Neuronal stem cell (in vitro differentiated cells): ENCODE data around the gene TOGARAM2.
A peak's percentile ranks its signal among the peaks of the same experiment; 100 is the strongest.

Experiments
- DNase-seq: peaks from one replicate; pipeline ENCODE4 v3.0.0-alpha.2; 2013; ENCODE audit warnings: low spot score
- H2AFZ ChIP-seq: one replicate; pipeline ENCODE4 v1.6.1; 2013; ENCODE audit warnings: mild to moderate bottlenecking, low read length, inconsistent platforms
- H2AK5ac ChIP-seq: 2 replicates; pipeline ENCODE4 v1.6.1; 2013; ENCODE audit warnings: low read depth, mild to moderate bottlenecking, inconsistent platforms, low read length, moderate library complexity, mixed read lengths
- H2BK120ac ChIP-seq: 2 replicates; pipeline ENCODE4 v1.6.1; 2013; ENCODE audit warnings: low read depth, mild to moderate bottlenecking, inconsistent platforms, low read length, moderate library complexity, mixed read lengths
- H2BK12ac ChIP-seq: one replicate; pipeline ENCODE4 v1.6.1; 2013; ENCODE audit warnings: low read length, inconsistent platforms
- H2BK15ac ChIP-seq: 2 replicates; pipeline ENCODE4 v1.6.1; 2013; ENCODE audit warnings: mild to moderate bottlenecking, low read length, inconsistent platforms, mixed read lengths
- H2BK5ac ChIP-seq: one replicate; pipeline ENCODE4 v1.6.1; 2013; ENCODE audit warnings: inconsistent platforms, mild to moderate bottlenecking, low read length, moderate library complexity
- H3K14ac ChIP-seq: one replicate; pipeline ENCODE4 v1.6.1; 2013; ENCODE audit warnings: low read length, inconsistent platforms
- H3K18ac ChIP-seq: 2 replicates; pipeline ENCODE4 v1.6.1; 2013; ENCODE audit warnings: low read length, inconsistent platforms
- H3K23ac ChIP-seq: 2 replicates; pipeline ENCODE4 v1.6.1; 2013; ENCODE audit warnings: low read depth, mild to moderate bottlenecking, mixed read lengths, low read length, inconsistent platforms; ENCODE audit not compliant: poor library complexity
- H3K27ac ChIP-seq: replicated peaks from 3 replicates; pipeline ENCODE4 v1.5.1; 2013; ENCODE audit warnings: low read length, inconsistent platforms
- H3K27me3 ChIP-seq, 3 experiments: 2 replicates each; pipeline ENCODE4 v1.6.1; 2013; ENCODE audit warnings: low read length in 3 of 3, mild to moderate bottlenecking in 2 of 3, inconsistent platforms in 1 of 3, low read depth in 1 of 3, mixed read lengths in 1 of 3, moderate library complexity in 1 of 3; ENCODE audit not compliant: control insufficient read depth in 3 of 3, insufficient read depth in 3 of 3
- H3K36me3 ChIP-seq, 2 donors: replicated peaks in 1 of 2; 2 replicates each; pipeline ENCODE4 v1.6.1; 2013; ENCODE audit warnings: low read length in 2 of 2; ENCODE audit not compliant: control insufficient read depth in 2 of 2, insufficient read depth in 2 of 2
- H3K4ac ChIP-seq: 2 replicates; pipeline ENCODE4 v1.6.1; 2013; ENCODE audit warnings: inconsistent platforms, mild to moderate bottlenecking, low read length, moderate library complexity
- H3K4me1 ChIP-seq, 2 donors: 1 replicate in 1 of 2; 2 replicates in 1 of 2; pipeline ENCODE4 v1.6.1; 2013; ENCODE audit warnings: low read length in 2 of 2, low read depth in 1 of 2; ENCODE audit not compliant: control insufficient read depth in 2 of 2, insufficient read depth in 1 of 2
- H3K4me2 ChIP-seq: one replicate; pipeline ENCODE4 v1.6.1; 2013; ENCODE audit warnings: mild to moderate bottlenecking, low read length, inconsistent platforms; ENCODE audit not compliant: insufficient read depth, poor library complexity, severe bottlenecking
- H3K4me3 ChIP-seq, 2 donors: 2 replicates each; pipeline ENCODE4 v1.5.1; 2013; ENCODE audit warnings: low read length in 2 of 2, mild to moderate bottlenecking in 2 of 2, inconsistent platforms in 1 of 2, moderate library complexity in 1 of 2
- H3K79me1 ChIP-seq: one replicate; pipeline ENCODE4 v1.6.1; 2013; ENCODE audit warnings: low read depth, mild to moderate bottlenecking, inconsistent platforms, low read length, moderate library complexity
- H3K9ac ChIP-seq: one replicate; pipeline ENCODE4 v1.6.1; 2013; ENCODE audit warnings: mild to moderate bottlenecking, low read depth, low read length, inconsistent platforms; ENCODE audit not compliant: poor library complexity
- H3K9me3 ChIP-seq, 2 donors: replicated peaks in 1 of 2; 2 replicates each; pipeline versions ENCODE3 to v1.6.1; 2013; ENCODE audit warnings: low read length in 2 of 2, mild to moderate bottlenecking in 2 of 2, inconsistent platforms in 1 of 2, low read depth in 1 of 2, mixed read lengths in 1 of 2, moderate library complexity in 1 of 2; ENCODE audit not compliant: control insufficient read depth in 2 of 2, insufficient read depth in 1 of 2
- H4K8ac ChIP-seq: one replicate; pipeline ENCODE4 v1.6.1; 2013; ENCODE audit warnings: low read depth, mild to moderate bottlenecking, inconsistent platforms, low read length, moderate library complexity
- H4K91ac ChIP-seq: one replicate; pipeline ENCODE4 v1.6.1; 2013; ENCODE audit warnings: low read length, low read depth, mild to moderate bottlenecking, inconsistent platforms; ENCODE audit not compliant: poor library complexity
- WGBS, 2 donors: extraction: QIAGEN DNeasy Blood & Tissue Kit; methylation state at CpG; one replicate each; pipeline ENCODE4 v1.1.7; 2013; ENCODE audit warnings: missing lambda C conversion rate in 2 of 2, mixed read lengths in 1 of 2; ENCODE audit not compliant: insufficient read length in 2 of 2, insufficient replicate concordance in 1 of 2; ENCODE audit errors: extremely low coverage in 2 of 2; 5-methylcytosine and 5-hydroxymethylcytosine counted together

TOGARAM2 gene

GRCh38 chr2:28994074-28994473, 13.0 kb downstream of the TOGARAM2 start:
- H2AFZ ChIP-seq = no peak overlapping the region
- H2AK5ac ChIP-seq = no peak overlapping the region
- H3K27me3 ChIP-seq = peaks cover 0 to 28% (median 0%) of the 10 kb centered on the region in 3 experiments
- no peak overlapping the region for H3K23ac ChIP-seq
- no peak overlapping the region for H2BK15ac ChIP-seq
- H3K14ac ChIP-seq = peak overlapping the region; percentile 31
- peaks cover 6% of the 10 kb centered on the region in 2 donors for H3K4me1 ChIP-seq
- no peak overlapping the region for H3K4me2 ChIP-seq
- peak overlapping the region; percentile 63 for H3K9ac ChIP-seq
- H2BK5ac ChIP-seq = no peak overlapping the region
- H2BK12ac ChIP-seq = no peak overlapping the region
- H2BK120ac ChIP-seq = peak overlapping the region; percentile 0
- H3K18ac ChIP-seq = no peak overlapping the region
- no peak overlapping the region for H3K4me3 ChIP-seq
- no peak overlapping the region for H3K4ac ChIP-seq
- H3K9me3 ChIP-seq = no peaks in the 10 kb centered on the region
- no peak overlapping the region for H3K27ac ChIP-seq
- H3K79me1 ChIP-seq = no peaks in the 10 kb centered on the region
- H4K8ac ChIP-seq = no peak overlapping the region
- H4K91ac ChIP-seq = no peak overlapping the region
- no CpG with 5 or more reads among the region's 10 CpGs for WGBS, 2 donors
- no peaks in the 10 kb centered on the region for H3K36me3 ChIP-seq
- no peak for DNase-seq

GRCh38 chr2:28994679-28995078, 13.6 kb downstream of the TOGARAM2 start:
- no peak for DNase-seq
- Histone ChIP-seq H4K91ac (no peak overlapping the region), H3K23ac (peak overlapping the region; percentile 52), H3K14ac (no peak overlapping the region), H3K36me3 (no peaks in the 10 kb centered on the region), H3K4ac (no peak overlapping the region), H3K4me2 (no peak overlapping the region), H2AFZ (no peak overlapping the region), H2BK120ac (no peak overlapping the region), H2AK5ac (no peak overlapping the region), H2BK5ac (no peak overlapping the region), H2BK12ac (peak overlapping the region; percentile 93), H3K9ac (no peak overlapping the region), H3K4me3 (no peak overlapping the region), H3K27me3 (peaks cover 0 to 23% (median 0%) of the 10 kb centered on the region in 3 experiments), H3K4me1 (peaks cover 6% of the 10 kb centered on the region in 2 donors), H3K18ac (peak overlapping the region; percentile 88), H3K79me1 (no peaks in the 10 kb centered on the region), H3K9me3 (no peaks in the 10 kb centered on the region), H3K27ac (no peak overlapping the region), H4K8ac (no peak overlapping the region), H2BK15ac (no peak overlapping the region)
- no CpG with 5 or more reads among the region's 7 CpGs for WGBS, 2 donors

- Histone ChIP-seq H3K4me1 (peaks cover 6% of the 10 kb centered on the region in 2 donors), H2BK15ac (no peak overlapping the region), H4K8ac (no peak overlapping the region), H2BK12ac (no peak overlapping the region), H2AFZ (no peak overlapping the region), H3K36me3 (no peaks in the 10 kb centered on the region), H3K9me3 (no peaks in the 10 kb centered on the region), H3K79me1 (no peaks in the 10 kb centered on the region), H2BK5ac (no peak overlapping the region), H3K27ac (no peak overlapping the region), H3K4me3 (no peak overlapping the region), H3K18ac (peak overlapping the region; percentile 49), H3K14ac (peak overlapping the region; percentile 85), H2BK120ac (peak overlapping the region; percentile 82), H3K9ac (no peak overlapping the region), H3K27me3 (peaks cover 0 to 14% (median 0%) of the 10 kb centered on the region in 3 experiments), H3K4ac (no peak overlapping the region), H4K91ac (no peak overlapping the region), H3K23ac (no peak overlapping the region), H2AK5ac (no peak overlapping the region), H3K4me2 (no peak overlapping the region)
- no peak for DNase-seq
- no CpG with 5 or more reads among the region's 6 CpGs for WGBS, 2 donors
These were observed 15.0 kb downstream of the TOGARAM2 start for GRCh38 chr2:28995765-28996750.

- no peaks in the 10 kb centered on the region for H3K79me1 ChIP-seq
- H3K4me3 ChIP-seq = no peak overlapping the region
- no peak overlapping the region for H2BK5ac ChIP-seq
- H2AFZ ChIP-seq = no peak overlapping the region
- H3K4ac ChIP-seq = no peak overlapping the region
- no peak overlapping the region for H3K23ac ChIP-seq
- no peak overlapping the region for H3K27ac ChIP-seq
- H2BK15ac ChIP-seq = no peak overlapping the region
- no peaks in the 10 kb centered on the region for H3K36me3 ChIP-seq
- H2AK5ac ChIP-seq = peak overlapping the region; percentile 19
- DNase-seq = no peak
- no peak overlapping the region for H2BK120ac ChIP-seq
- no peak overlapping the region for H3K9ac ChIP-seq
- no peak overlapping the region for H3K4me2 ChIP-seq
- peaks cover 0 to 14% (median 0%) of the 10 kb centered on the region in 3 experiments for H3K27me3 ChIP-seq
- no peak overlapping the region for H4K8ac ChIP-seq
- WGBS, 2 donors = no CpG with 5 or more reads among the region's 12 CpGs
- H3K14ac ChIP-seq = peak overlapping the region; percentile 14
- H4K91ac ChIP-seq = no peak overlapping the region
- H2BK12ac ChIP-seq = no peak overlapping the region
- no peak overlapping the region for H3K18ac ChIP-seq
- H3K9me3 ChIP-seq = no peaks in the 10 kb centered on the region
- H3K4me1 ChIP-seq = peaks cover 0 to 6% of the 10 kb centered on the region in 2 donors
These were observed 16.2 kb downstream of the TOGARAM2 start for GRCh38 chr2:28997237-28997846.
